Posterior cingulate gyrus (tissue), 11 donors: ENCODE results near the gene LUZP1.
A peak's percentile ranks its signal among the peaks of the same experiment; 100 is the strongest.

Experiments used
- DNase-seq, 10 donors: peaks; one replicate each; pipeline versions ENCODE4 v3.0.0 to v3.0.0-alpha.2; 2020 to 2021; ENCODE audit warnings: mixed read lengths in 3 of 10
- intact Hi-C: fragments of 100-400 bp; cut with DNase I; formaldehyde crosslinking; loops from one replicate; pipeline ENCODE4 v1.15.1; 2023

Gene LUZP1

GRCh38 chr1:23120383-23120782 lies 48.3 kb downstream of the LUZP1 start:
- DNase-seq, result no peak
- intact Hi-C loops, result no loop called here

GRCh38 chr1:23118957-23119792 lies 49.5 kb downstream of the LUZP1 start:
- DNase-seq, result no peak
- intact Hi-C loops, result no loop called here

GRCh38 chr1:23118407-23118806 lies 50.2 kb downstream of the LUZP1 start:
- no peak for DNase-seq
- intact Hi-C loops, result no loop called here

GRCh38 chr1:23116921-23117699 lies 51.5 kb downstream of the LUZP1 start:
- intact Hi-C loops, result no loop called here

GRCh38 chr1:23116216-23116836 lies 52.3 kb downstream of the LUZP1 start:
- intact Hi-C loops, result no loop called here
- no peak for DNase-seq

More at GRCh38 chr1:23116921-23117699, 51.5 kb downstream of the LUZP1 start:
- DNase-seq, result no peak

GRCh38 chr1:23114424-23115079 lies 54.1 kb downstream of the LUZP1 start:
- no peak for DNase-seq
- intact Hi-C loops, result no loop called here

- intact Hi-C loops, result no loop called here
These were observed 56.8 kb downstream of the LUZP1 start for GRCh38 chr1:23111600-23112535.

GRCh38 chr1:23110391-23110790 lies 58.3 kb downstream of the LUZP1 start:
- DNase-seq, result no peak
- intact Hi-C loops, result no loop called here

More at GRCh38 chr1:23111600-23112535, 56.8 kb downstream of the LUZP1 start:
- DNase-seq, result no peak

- intact Hi-C loops, result no loop called here
- no peak for DNase-seq
These were observed 59.6 kb downstream of the LUZP1 start for GRCh38 chr1:23108918-23109533.

- intact Hi-C loops, result no loop called here
- DNase-seq, result no peak
These were observed 65.4 kb downstream of the LUZP1 start for GRCh38 chr1:23103001-23103889.

- intact Hi-C loops, result no loop called here
These were observed 66.4 kb downstream of the LUZP1 start for GRCh38 chr1:23102289-23102688.

GRCh38 chr1:23101887-23102286 lies 66.8 kb downstream of the LUZP1 start:
- intact Hi-C loops, result no loop called here
- DNase-seq, result no peak

More at GRCh38 chr1:23102289-23102688, 66.4 kb downstream of the LUZP1 start:
- no peak for DNase-seq

GRCh38 chr1:23101101-23101827 lies 67.4 kb downstream of the LUZP1 start:
- intact Hi-C loops, result no loop called here
- no peak for DNase-seq

- no peak for DNase-seq
- intact Hi-C loops, result no loop called here
These were observed 68.4 kb downstream of the LUZP1 start for GRCh38 chr1:23100074-23100748.

- intact Hi-C loops, result loop anchor here (10.0 kb wide), 3 partner anchors 124 to 306 kb away; partner anchors contain the start of gene LACTBL1
- DNase-seq, result no peak
These were observed 69.5 kb downstream of the LUZP1 start for GRCh38 chr1:23099171-23099536.

GRCh38 chr1:23098463-23099170 lies 70.0 kb downstream of the LUZP1 start:
- peak in 7 of 10 donors; percentile 23 to 90 (median 57) for DNase-seq
- intact Hi-C loops, result loop anchor here (1.0 to 10.0 kb wide), 4 partner anchors 86 to 306 kb away; partner anchors contain the start of gene LACTBL1
